Inferior parietal cortex (tissue), 1 donor: ENCODE results near the gene PACC1.

Source experiments
- DNase-seq: peaks from one replicate; pipeline ENCODE4 v3.0.0-alpha.2; 2016; ENCODE audit errors: extremely low spot score

Gene PACC1

DNA sequence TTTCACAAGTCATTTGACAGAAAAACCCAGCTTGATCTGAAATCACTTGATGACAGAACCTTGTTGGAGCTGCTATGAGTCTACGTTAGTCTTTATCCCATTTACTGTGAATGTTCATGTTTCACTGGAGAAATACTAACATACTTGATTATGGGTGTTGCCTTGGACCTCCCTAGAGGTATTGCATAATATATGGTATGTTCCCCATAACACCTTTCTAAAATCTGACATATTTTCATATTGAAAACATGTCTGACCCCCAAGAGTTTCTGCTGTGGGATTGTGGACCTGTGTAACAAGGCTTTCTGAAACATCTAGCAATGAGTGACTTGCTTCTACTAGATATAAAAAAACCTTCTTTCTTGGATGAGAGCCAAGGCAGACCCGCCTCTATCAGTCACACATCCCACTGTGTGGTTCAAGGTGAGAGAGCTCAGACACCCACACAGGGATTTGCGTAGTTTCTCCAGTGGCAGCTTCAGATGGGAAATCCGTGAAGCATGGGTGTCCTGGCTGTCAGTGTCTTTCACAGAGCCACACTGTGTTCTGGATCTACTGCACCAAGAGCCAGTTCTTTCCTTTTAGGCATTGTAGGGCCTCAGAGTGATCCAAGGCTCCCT, 22.6 kb upstream of the PACC1 start:
- DNase-seq, result no peak

- DNase-seq, result no peak
These were observed 20.3 kb upstream of the PACC1 start for GRCh38 chr1:212434992-212435391.

- DNase-seq, result no peak
These were observed 19.1 kb upstream of the PACC1 start for GRCh38 chr1:212433577-212434462.

- DNase-seq, result peak; percentile 80
These were observed 18.2 kb upstream of the PACC1 start, which contains the start of gene NENF for GRCh38 chr1:212432661-212433576. TSS of gene NENF (plus strand) at chr1:212432920. CDS start at chr1:212432944, 24 bp downstream.

- no peak for DNase-seq
These were observed 17.6 kb upstream of the PACC1 start for GRCh38 chr1:212432272-212432660.

DNA sequence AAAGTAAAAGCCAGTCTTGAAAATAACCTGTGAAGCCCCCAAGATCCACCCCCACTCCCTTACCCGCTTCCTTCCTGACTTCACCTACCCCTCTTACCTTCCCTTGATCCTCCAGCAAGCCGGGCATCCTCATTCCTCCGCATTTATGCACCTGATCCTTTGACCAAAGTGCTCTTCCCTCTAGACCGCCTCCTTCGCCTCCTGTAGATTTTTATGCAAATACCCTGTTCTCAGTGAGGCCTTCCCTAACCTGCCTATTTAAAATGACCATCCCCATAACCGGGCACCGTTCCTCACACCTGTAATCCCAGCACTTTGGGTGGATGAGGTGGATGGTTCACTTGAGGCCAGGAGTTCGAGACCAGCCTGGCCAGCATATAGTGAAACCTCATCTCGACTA, 17.0 kb upstream of the PACC1 start:
- no peak for DNase-seq

- no peak for DNase-seq
These were observed 16.3 kb upstream of the PACC1 start for GRCh38 chr1:212430955-212431394.

DNA sequence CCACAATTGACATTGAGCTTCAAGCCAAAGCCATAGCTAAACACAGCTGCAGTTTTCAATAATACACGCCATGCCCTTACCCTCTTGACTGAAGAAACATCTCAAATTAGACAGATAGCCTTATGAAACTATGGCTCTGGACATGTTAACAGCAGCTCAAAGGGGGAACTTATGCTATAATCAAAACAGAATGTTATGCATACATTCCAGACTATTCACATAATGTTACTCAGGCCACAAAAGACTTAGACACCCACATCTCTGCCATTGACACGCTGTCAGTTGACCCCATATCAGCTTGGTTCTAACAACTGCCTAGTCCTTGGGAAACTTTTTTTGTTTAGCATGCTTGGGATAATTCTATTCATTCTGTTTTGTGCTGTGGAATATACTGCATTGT, 15.7 kb upstream of the PACC1 start:
- no peak for DNase-seq

- no peak for DNase-seq
These were observed 13.8 kb upstream of the PACC1 start for GRCh38 chr1:212428496-212428895.

DNA sequence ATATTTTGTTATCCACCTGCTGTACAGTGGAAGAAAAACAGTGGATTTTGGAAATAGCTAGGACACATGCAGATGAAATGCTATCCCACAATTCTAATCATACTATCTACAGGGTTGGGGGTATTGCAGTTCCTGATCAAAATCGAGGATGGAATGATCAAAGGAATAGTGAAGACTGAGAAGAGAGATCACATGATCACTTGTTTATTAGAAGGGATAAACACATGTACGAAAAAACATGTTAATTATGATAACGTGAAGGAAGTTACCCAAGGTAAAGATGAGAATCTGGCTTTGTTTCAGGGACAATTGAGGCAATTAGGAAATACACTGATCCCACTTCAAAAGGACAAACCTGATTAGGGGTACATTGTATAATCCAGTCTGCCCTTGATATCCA, 9.2 kb upstream of the PACC1 start:
- no peak for DNase-seq

GRCh38 chr1:212421165-212421564, 6.5 kb upstream of the PACC1 start:
- no peak for DNase-seq

DNA sequence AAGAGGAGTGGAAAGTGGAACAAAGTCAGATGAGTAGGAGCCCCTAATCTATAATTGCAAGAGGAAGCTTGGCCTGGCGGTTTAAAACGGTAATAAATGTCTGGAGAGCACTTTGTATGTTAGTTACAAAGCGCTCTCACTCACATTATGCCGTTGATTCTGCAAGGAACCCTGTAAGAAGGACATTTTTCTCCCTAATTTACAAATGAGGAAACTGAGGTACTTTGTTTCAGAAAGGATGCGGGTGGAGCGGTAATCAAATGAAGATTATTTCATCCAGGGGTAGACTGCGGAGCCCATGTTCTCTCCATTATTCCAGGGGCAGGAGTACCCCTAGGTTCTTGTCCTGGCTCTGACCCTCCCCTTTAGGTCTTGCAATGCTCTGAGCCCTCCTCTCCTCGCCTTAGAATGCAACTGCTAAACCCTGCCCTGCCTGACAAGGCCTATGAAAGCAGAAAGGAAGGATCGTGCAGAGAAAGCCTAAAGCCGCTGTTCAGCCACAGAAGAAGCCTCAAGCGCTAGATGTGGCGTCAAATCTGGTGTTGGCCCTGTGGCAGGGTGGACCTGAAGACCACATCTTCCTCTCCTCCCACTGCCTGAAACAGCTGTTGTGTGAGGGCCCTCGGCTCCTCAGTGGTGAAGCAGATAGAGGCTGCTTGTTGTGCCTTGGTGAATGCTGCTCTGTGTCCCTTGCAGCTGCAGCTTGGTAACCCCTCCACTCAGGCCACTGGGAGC, 588 bp upstream of the PACC1 start:
- peak; percentile 75 for DNase-seq

GRCh38 chr1:212413902-212414327, 771 bp downstream of the PACC1 start:
- DNase-seq, result no peak

GRCh38 chr1:212412374-212412773, 2.3 kb downstream of the PACC1 start:
- DNase-seq, result no peak

DNA sequence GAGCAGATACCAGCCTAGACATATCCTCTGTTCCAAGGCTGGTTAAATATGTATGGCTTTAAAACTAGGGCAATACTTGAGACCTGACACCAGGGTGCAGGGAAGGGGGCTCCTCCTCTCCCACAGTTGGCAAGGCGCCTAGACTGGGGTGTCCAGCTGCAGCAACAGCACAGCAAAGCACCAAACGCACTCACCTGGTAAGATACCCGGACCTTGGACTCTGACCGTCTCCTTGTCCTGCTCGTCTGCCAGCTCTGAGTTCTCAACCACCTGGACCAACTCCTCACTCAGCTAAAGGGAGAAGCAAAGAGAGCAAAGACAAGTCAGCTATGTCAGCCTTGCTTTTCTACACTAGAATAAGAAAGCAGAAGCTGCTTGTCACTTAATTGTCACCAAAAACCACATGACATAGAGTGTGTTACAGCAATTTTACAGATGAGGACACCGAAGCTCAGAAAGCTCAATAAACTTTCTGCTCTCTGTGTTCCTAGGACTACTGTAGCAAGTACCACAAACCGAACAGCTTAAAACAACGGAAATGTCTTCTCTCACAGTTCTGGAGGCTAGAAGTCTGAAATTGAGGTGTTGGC, 4.4 kb downstream of the PACC1 start:
- no peak for DNase-seq

GRCh38 chr1:212402666-212403321, 11.9 kb downstream of the PACC1 start:
- DNase-seq, result no peak

- DNase-seq, result no peak
These were observed 12.7 kb downstream of the PACC1 start for GRCh38 chr1:212401838-212402582.

- DNase-seq, result no peak
These were observed 13.6 kb downstream of the PACC1 start for GRCh38 chr1:212401042-212401441.

- no peak for DNase-seq
These were observed 17.5 kb downstream of the PACC1 start for GRCh38 chr1:212397171-212397570.

DNA sequence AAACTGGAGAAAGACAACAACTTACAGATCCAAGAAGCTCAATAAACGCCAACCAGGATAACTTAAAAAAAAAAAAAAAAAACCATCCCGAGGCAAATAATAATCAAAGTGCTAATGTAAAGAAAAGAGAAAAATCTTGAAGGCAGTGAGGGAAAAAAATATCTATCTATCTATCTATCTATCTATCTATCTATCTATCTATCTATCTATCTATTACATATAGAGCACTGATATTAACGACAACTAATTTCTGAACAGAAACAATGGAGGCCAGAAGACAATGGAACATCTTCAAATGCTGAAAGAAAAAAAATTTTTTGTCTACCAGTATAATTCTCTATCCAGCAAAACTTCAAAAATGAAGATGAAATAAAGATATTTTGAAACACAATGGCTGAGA, 18.0 kb downstream of the PACC1 start:
- no peak for DNase-seq
